Glutamatergic neuron (in vitro differentiated cells): Measurements from ENCODE around the gene SPTBN1. TPM values are rescaled to one million over a fixed set of nuclear protein-coding genes. Genes with fewer than 3 reads are reported as not detected.

ENCODE experiments used
- DNase-seq: peaks from one replicate; pipeline ENCODE4 v3.0.0; 2022
- H3K27ac Mint-ChIP-seq: one replicate; pipeline ENCODE4 v1.8.0; 2020; ENCODE audit warnings: mild to moderate bottlenecking, mixed read lengths, inconsistent platforms; ENCODE audit not compliant: unreplicated experiment
- H3K27me3 Mint-ChIP-seq: one replicate; pipeline ENCODE4 v1.8.0; 2020; ENCODE audit warnings: mild to moderate bottlenecking, moderate library complexity, mixed read lengths, inconsistent platforms; ENCODE audit not compliant: unreplicated experiment
- H3K36me3 Mint-ChIP-seq: one replicate; pipeline ENCODE4 v1.8.0; 2020; ENCODE audit warnings: mild to moderate bottlenecking, mixed read lengths, inconsistent platforms; ENCODE audit not compliant: unreplicated experiment
- H3K4me1 Mint-ChIP-seq: one replicate; pipeline ENCODE4 v1.8.0; 2020; ENCODE audit warnings: mild to moderate bottlenecking, low read depth, mixed read lengths, inconsistent platforms; ENCODE audit not compliant: unreplicated experiment
- H3K4me3 Mint-ChIP-seq: one replicate; pipeline ENCODE4 v1.8.0; 2020; ENCODE audit warnings: mild to moderate bottlenecking, mixed read lengths, inconsistent platforms; ENCODE audit not compliant: unreplicated experiment
- H3K9me3 Mint-ChIP-seq: one replicate; pipeline ENCODE4 v1.8.0; 2020; ENCODE audit warnings: mild to moderate bottlenecking, moderate library complexity, mixed read lengths, inconsistent platforms; ENCODE audit not compliant: unreplicated experiment
- CTCF ChIP-seq: fragments of 200-600 bp; sonication (generic); IDR thresholded peaks from one replicate; pipeline ENCODE4 v1.5.0; 2021; ENCODE audit not compliant: partially characterized antibody, unreplicated experiment
- total RNA-seq: library from RNA; stranded (reverse); fragmentation: NEBNext Ultra II Directional; extraction: Animal tissue kit (Norgen Biotek cat#: 25700); gene quantifications from one replicate; pipeline ENCODE4 v1.2.1, GENCODE V29; 2021; ENCODE audit not compliant: unreplicated experiment

SPTBN1 gene
- total RNA-seq, 1 donor from 2014 or later = 385 TPM

GRCh38 chr2:54609647-54610046 lies 153.5 kb downstream of the SPTBN1 start:
- peaks cover 13% of the 10 kb centered on the region for H3K9me3 Mint-ChIP-seq
- no peak for DNase-seq
- H3K4me1 Mint-ChIP-seq = peaks cover 54% of the 10 kb centered on the region
- no peak for TF ChIP-seq CTCF
- peaks cover 5% of the 10 kb centered on the region for H3K36me3 Mint-ChIP-seq
- peaks cover 3% of the 10 kb centered on the region for H3K27me3 Mint-ChIP-seq
- no peak overlapping the region for H3K27ac Mint-ChIP-seq
- no peak overlapping the region for H3K4me3 Mint-ChIP-seq

DNA sequence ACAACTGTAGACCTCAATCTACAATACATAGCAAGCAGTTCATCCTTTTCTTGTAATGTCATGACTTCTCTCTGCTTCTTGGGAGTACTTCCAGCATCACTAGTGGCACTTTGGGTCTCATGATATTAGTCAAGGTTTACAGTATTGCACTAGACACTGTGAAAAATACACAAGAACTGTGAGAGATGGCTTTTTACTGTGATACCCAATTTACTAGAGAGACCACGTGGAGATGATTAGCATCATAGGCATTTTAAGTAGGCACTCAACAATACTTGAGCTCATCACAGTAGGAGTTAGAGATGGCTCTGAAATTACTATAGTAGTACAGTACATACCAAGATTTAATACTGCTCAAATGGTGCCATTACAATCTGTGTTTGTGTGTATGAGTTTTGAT lies 154.6 kb downstream of the SPTBN1 start:
- Mint-ChIP-seq H3K4me1 (peaks cover 45% of the 10 kb centered on the region), H3K27ac (no peak overlapping the region), H3K27me3 (peaks cover 3% of the 10 kb centered on the region), H3K4me3 (no peak overlapping the region), H3K36me3 (peaks cover 5% of the 10 kb centered on the region), H3K9me3 (peaks cover 13% of the 10 kb centered on the region)
- no peak for TF ChIP-seq CTCF
- no peak for DNase-seq

DNA sequence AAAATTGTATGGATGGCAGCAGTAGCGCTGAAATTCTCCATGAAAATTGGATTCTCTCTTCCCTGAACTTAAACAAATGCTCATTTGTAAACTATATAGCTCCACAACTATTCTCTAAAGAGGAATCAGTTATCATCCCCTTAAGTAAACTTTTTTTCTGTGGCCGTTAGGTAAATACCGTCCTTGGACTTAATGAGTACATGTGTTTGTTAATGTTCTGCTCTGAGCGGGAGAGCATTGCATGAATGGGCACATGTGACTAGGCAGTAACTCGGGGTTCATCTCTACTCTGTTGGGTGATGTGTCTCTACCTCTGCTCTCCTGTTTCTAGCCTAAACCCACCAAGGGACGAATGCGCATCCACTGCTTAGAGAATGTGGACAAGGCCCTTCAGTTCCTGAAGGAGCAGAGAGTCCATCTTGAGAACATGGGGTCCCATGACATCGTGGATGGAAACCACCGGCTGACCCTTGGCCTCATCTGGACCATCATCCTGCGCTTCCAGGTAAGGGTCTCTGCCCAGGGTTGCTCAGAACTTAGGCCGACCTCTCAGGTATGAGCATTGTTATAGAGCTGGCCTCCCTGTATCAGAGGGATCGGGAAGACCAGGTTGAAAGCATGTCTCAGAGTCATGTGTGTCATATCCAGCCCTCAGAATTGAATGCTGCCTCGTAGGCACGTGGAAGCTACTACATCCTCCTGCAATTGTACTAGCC lies 155.9 kb downstream of the SPTBN1 start:
- peaks cover 32% of the 10 kb centered on the region for H3K4me1 Mint-ChIP-seq
- H3K4me3 Mint-ChIP-seq = no peak overlapping the region
- peaks cover 3% of the 10 kb centered on the region for H3K27me3 Mint-ChIP-seq
- peaks cover 5% of the 10 kb centered on the region for H3K36me3 Mint-ChIP-seq
- H3K27ac Mint-ChIP-seq = no peak overlapping the region
- DNase-seq = no peak
- no peak for TF ChIP-seq CTCF
- H3K9me3 Mint-ChIP-seq = peaks cover 13% of the 10 kb centered on the region

- H3K4me1 Mint-ChIP-seq = peaks cover 32% of the 10 kb centered on the region
- H3K27ac Mint-ChIP-seq = no peak overlapping the region
- no peak overlapping the region for H3K4me3 Mint-ChIP-seq
- no peak for TF ChIP-seq CTCF
- H3K27me3 Mint-ChIP-seq = peaks cover under 1% of the 10 kb centered on the region
- no peaks in the 10 kb centered on the region for H3K36me3 Mint-ChIP-seq
- peaks cover 15% of the 10 kb centered on the region for H3K9me3 Mint-ChIP-seq
- no peak for DNase-seq
These were observed 157.3 kb downstream of the SPTBN1 start for GRCh38 chr2:54613386-54613785.

- Mint-ChIP-seq H3K27me3 (peaks cover 2% of the 10 kb centered on the region), H3K9me3 (peaks cover 15% of the 10 kb centered on the region), H3K4me3 (no peak overlapping the region), H3K36me3 (no peaks in the 10 kb centered on the region), H3K4me1 (peaks cover 31% of the 10 kb centered on the region), H3K27ac (no peak overlapping the region)
- TF ChIP-seq CTCF = no peak
- no peak for DNase-seq
These were observed 157.7 kb downstream of the SPTBN1 start for GRCh38 chr2:54613794-54614257.
